ENCODE results near the gene WFS1.

Gene WFS1

GRCh38 chr4:6269616-6270511 lies at the start of gene WFS1:
WFS1 (plus strand) TSS chr4:6269850; CDS start chr4:6277456, 7,606 bp downstream.
- peak; percentile 93 for DNase-seq

- no peak for DNase-seq
Observed at GRCh38 chr4:6221301-6221850, 48.3 kb upstream of the WFS1 start.

GRCh38 chr4:6221851-6222760 lies 47.5 kb upstream of the WFS1 start:
- DNase-seq, result peak; percentile 15

- no peak for DNase-seq
Observed at GRCh38 chr4:6222761-6223292, 46.8 kb upstream of the WFS1 start.

- DNase-seq, result no peak
Observed at GRCh38 chr4:6224735-6225134, 44.9 kb upstream of the WFS1 start.

- DNase-seq, result peak; percentile 56
Observed at GRCh38 chr4:6225469-6225868, 44.2 kb upstream of the WFS1 start.

GRCh38 chr4:6226506-6226905 lies 43.1 kb upstream of the WFS1 start:
- no peak for DNase-seq

GRCh38 chr4:6227412-6228157 lies 42.1 kb upstream of the WFS1 start:
- DNase-seq, result no peak

- no peak for DNase-seq
Observed at GRCh38 chr4:6228158-6229067, 41.2 kb upstream of the WFS1 start.

GRCh38 chr4:6229095-6229494 lies 40.6 kb upstream of the WFS1 start:
- no peak for DNase-seq

- no peak for DNase-seq
Observed at GRCh38 chr4:6229671-6230501, 39.8 kb upstream of the WFS1 start.

GRCh38 chr4:6230502-6230785 lies 39.2 kb upstream of the WFS1 start:
- DNase-seq, result no peak

GRCh38 chr4:6230827-6231662 lies 38.6 kb upstream of the WFS1 start:
- no peak for DNase-seq

- DNase-seq, result no peak
Observed at GRCh38 chr4:6231663-6232165, 37.9 kb upstream of the WFS1 start.

- no peak for DNase-seq
Observed at GRCh38 chr4:6232836-6233785, 36.5 kb upstream of the WFS1 start.

GRCh38 chr4:6233929-6234328 lies 35.7 kb upstream of the WFS1 start:
- DNase-seq, result no peak

- DNase-seq, result no peak
Observed at GRCh38 chr4:6235012-6235411, 34.6 kb upstream of the WFS1 start.
